Liver (tissue), 9 donors: ENCODE results near the gene FKRP. TPM values are rescaled to one million over a fixed set of nuclear protein-coding genes. Genes with fewer than 3 reads are reported as not detected.

Source experiments
- DNase-seq: peaks from one replicate; pipeline ENCODE4 v3.0.0-alpha.2; 2017; ENCODE audit warnings: low spot score
- H3K27ac ChIP-seq, 2 donors: one replicate each; pipeline ENCODE4 v1.7.0; 2013; ENCODE audit warnings: inconsistent platforms in 2 of 2, low read length in 2 of 2, control low read depth in 1 of 2, low read depth in 1 of 2, mild to moderate bottlenecking in 1 of 2
- H3K27me3 ChIP-seq, 4 donors: one replicate each; pipeline versions ENCODE4 v1.6.1 to v1.7.0; 2013; ENCODE audit warnings: low read length in 3 of 4, inconsistent platforms in 1 of 4, mild to moderate bottlenecking in 1 of 4, moderate library complexity in 1 of 4; ENCODE audit not compliant: control insufficient read depth in 4 of 4, insufficient read depth in 4 of 4
- H3K36me3 ChIP-seq, 4 donors: one replicate each; pipeline versions ENCODE4 v1.6.1 to v1.7.0; 2013; ENCODE audit warnings: low read length in 3 of 4, mild to moderate bottlenecking in 3 of 4, low read depth in 1 of 4, moderate library complexity in 1 of 4; ENCODE audit not compliant: control insufficient read depth in 4 of 4, insufficient read depth in 3 of 4
- H3K4me1 ChIP-seq, 4 donors: one replicate each; pipeline versions ENCODE4 v1.6.1 to v1.7.0; 2013; ENCODE audit warnings: low read length in 3 of 4, mild to moderate bottlenecking in 3 of 4, moderate library complexity in 1 of 4; ENCODE audit not compliant: control insufficient read depth in 4 of 4, insufficient read depth in 4 of 4
- H3K4me3 ChIP-seq, 3 donors: one replicate each; pipeline versions ENCODE4 v1.6.1 to v1.7.0; 2013; ENCODE audit warnings: low read length in 3 of 3, control low read depth in 1 of 3, low read depth in 1 of 3, mild to moderate bottlenecking in 1 of 3
- H3K9ac ChIP-seq, 2 donors: one replicate each; pipeline ENCODE4 v1.7.0; 2013; ENCODE audit warnings: low read length in 2 of 2, mild to moderate bottlenecking in 2 of 2, moderate library complexity in 2 of 2, control low read depth in 1 of 2, low read depth in 1 of 2
- H3K9me3 ChIP-seq, 4 donors: one replicate each; pipeline versions ENCODE4 v1.6.1 to v1.7.0; 2013; ENCODE audit warnings: low read length in 3 of 4; ENCODE audit not compliant: control insufficient read depth in 4 of 4
- FOXA1 ChIP-seq: IDR thresholded peaks from 2 replicates; pipeline ENCODE4 v1.6.1; 2016; ENCODE audit warnings: antibody characterized with exemption
- GABPA ChIP-seq, 2 donors: IDR thresholded peaks in 1 of 2; conservative IDR thresholded peaks in 1 of 2; 2 replicates each; pipeline ENCODE4 v1.6.1; 2016; ENCODE audit warnings: antibody characterized with exemption in 2 of 2, mild to moderate bottlenecking in 1 of 2, moderate library complexity in 1 of 2
- HNF4G ChIP-seq: IDR thresholded peaks from 2 replicates; pipeline ENCODE4 v1.6.1; 2016; ENCODE audit warnings: antibody characterized with exemption
- NR2F2 ChIP-seq: IDR thresholded peaks from 2 replicates; pipeline ENCODE4 v1.6.1; 2016; ENCODE audit warnings: antibody characterized with exemption
- RAD21 ChIP-seq, 2 donors: IDR thresholded peaks; 2 replicates each; pipeline ENCODE4 v1.6.1; 2016; ENCODE audit warnings: antibody characterized with exemption in 2 of 2, mild to moderate bottlenecking in 2 of 2
- RXRA ChIP-seq, 2 donors: IDR thresholded peaks; 2 replicates each; pipeline ENCODE4 v1.6.1; 2017 to 2018; ENCODE audit warnings: antibody characterized with exemption in 2 of 2, mild to moderate bottlenecking in 1 of 2
- SP1 ChIP-seq: IDR thresholded peaks from 2 replicates; pipeline ENCODE4 v1.6.1; 2018; ENCODE audit warnings: antibody characterized with exemption, mild to moderate bottlenecking
- TAF1 ChIP-seq: conservative IDR thresholded peaks from 2 replicates; pipeline ENCODE4 v1.6.1; 2016; ENCODE audit warnings: antibody characterized with exemption, mild to moderate bottlenecking
- YY1 ChIP-seq: IDR thresholded peaks from 2 replicates; pipeline ENCODE4 v1.6.1; 2016; ENCODE audit warnings: antibody characterized with exemption, mild to moderate bottlenecking
- WGBS: extraction: QIAGEN DNeasy Blood & Tissue Kit; methylation state at CpG from one replicate; pipeline ENCODE4 v1.1.7; 2013; 5-methylcytosine and 5-hydroxymethylcytosine counted together
- polyA plus RNA-seq, 2 donors: library from polyadenylated mRNA; stranded (reverse) in 1 of 2; unstranded in 1 of 2; fragments of 200-250 nt in 1 of 2; fragments of >200 nt in 1 of 2; fragmentation: Nextera tagmentation in 1 of 2; extraction: Ambion mirVana in 1 of 2; gene quantifications; one replicate each; pipeline versions ENCODE4 v1.2.1 to v1.2.3, GENCODE V29; 2013 to 2015
- total RNA-seq, 2 donors: library from RNA; depleted of rRNA; stranded (reverse); fragments of >200 nt; gene quantifications; one replicate each; pipeline ENCODE4 v1.2.3, GENCODE V29; 2014
- TF ChIP-seq, protein P1 (sequence below): IDR thresholded peaks from 2 replicates; pipeline ENCODE4 v1.6.1; 2016; ENCODE audit warnings: antibody characterized with exemption
- TF ChIP-seq, protein P2 (sequence below): IDR thresholded peaks from 2 replicates; pipeline ENCODE4 v1.6.1; 2016; ENCODE audit warnings: antibody characterized with exemption, mild to moderate bottlenecking
- TF ChIP-seq, protein P3 (sequence below): IDR thresholded peaks from 2 replicates; pipeline ENCODE4 v1.6.1; 2016; ENCODE audit warnings: antibody characterized with exemption
- donor health status: healthy.
- donor health status: healthy.
- donor health status: healthy.
- donor health status: healthy.
- donor health status: healthy.

The FKRP gene
- total and polyA plus RNA-seq, 4 donors = 2.5 to 11.1 (median 8.1) TPM

DNA sequence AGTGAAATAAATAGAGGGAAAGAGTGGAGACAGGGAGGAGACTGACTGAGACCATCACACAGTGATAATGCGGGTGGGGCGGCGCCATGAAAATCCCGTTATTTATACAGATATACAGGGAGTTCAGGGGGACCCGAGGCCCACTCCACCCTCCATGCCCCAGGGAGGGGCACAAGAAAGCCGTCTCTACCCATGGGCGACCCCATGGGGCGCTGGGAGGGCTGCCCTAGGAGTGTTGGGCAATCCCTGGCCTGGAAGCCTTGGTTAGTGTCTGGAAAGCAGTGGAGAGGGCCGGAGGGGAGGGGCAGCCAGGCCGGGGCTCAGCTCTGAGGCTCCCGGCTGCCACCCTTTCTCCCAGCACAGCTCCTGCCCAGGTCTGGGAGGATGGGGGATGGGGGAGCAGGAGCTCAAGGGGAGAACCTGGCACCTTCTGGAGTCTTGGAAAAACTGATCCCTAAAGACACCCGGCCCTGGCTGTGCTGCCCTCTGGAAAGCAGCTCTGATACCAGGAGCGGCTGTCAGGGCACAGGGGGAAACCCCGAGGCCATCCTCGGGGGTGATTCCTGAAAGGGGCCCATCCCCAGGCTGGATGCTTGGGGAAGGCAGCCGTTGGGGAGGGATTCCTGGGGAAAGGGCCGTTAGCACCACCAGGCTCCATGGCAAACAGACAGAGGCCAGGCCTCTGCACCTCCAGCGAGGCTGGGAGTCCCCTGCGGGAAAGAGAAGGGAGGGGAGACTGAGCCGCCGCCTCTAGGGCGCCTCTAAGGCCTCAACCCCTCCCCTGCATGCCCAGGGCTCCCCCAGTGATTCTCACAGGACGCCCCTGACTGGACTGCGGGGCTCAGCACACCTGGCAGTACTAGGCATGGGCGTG is 26.0 kb upstream of the FKRP start:
- 85% methylated on average over 25 of the region's 25 CpGs for WGBS
- peaks cover 0 to 25% (median 17%) of the 10 kb centered on the region in 4 donors for H3K4me1 ChIP-seq
- DNase-seq = no peak
- peaks cover 5 to 45% (median 17%) of the 10 kb centered on the region in 4 donors for H3K36me3 ChIP-seq
- no peak overlapping the region for H3K27ac ChIP-seq
- H3K27me3 ChIP-seq = no peaks in the 10 kb centered on the region
- H3K4me3 ChIP-seq = no peak overlapping the region
- H3K9me3 ChIP-seq = no peaks in the 10 kb centered on the region
- H3K9ac ChIP-seq = no peak overlapping the region
- TF ChIP-seq RXRA (IDR thresholded peaks at IDR 0.05) (no peak), NR2F2 (no peak), GABPA (IDR thresholded peaks at IDR 0.05 in 1 of 2, conservative IDR thresholded peaks at IDR 0.05 in 1 of 2) (no peak), SP1 (no peak), TAF1 (no peak), FOXA1 (no peak)
- TF ChIP-seq, protein P1, sequence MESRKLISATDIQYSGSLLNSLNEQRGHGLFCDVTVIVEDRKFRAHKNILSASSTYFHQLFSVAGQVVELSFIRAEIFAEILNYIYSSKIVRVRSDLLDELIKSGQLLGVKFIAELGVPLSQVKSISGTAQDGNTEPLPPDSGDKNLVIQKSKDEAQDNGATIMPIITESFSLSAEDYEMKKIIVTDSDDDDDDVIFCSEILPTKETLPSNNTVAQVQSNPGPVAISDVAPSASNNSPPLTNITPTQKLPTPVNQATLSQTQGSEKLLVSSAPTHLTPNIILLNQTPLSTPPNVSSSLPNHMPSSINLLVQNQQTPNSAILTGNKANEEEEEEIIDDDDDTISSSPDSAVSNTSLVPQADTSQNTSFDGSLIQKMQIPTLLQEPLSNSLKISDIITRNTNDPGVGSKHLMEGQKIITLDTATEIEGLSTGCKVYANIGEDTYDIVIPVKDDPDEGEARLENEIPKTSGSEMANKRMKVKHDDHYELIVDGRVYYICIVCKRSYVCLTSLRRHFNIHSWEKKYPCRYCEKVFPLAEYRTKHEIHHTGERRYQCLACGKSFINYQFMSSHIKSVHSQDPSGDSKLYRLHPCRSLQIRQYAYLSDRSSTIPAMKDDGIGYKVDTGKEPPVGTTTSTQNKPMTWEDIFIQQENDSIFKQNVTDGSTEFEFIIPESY = no peak
- TF ChIP-seq, protein P2, sequence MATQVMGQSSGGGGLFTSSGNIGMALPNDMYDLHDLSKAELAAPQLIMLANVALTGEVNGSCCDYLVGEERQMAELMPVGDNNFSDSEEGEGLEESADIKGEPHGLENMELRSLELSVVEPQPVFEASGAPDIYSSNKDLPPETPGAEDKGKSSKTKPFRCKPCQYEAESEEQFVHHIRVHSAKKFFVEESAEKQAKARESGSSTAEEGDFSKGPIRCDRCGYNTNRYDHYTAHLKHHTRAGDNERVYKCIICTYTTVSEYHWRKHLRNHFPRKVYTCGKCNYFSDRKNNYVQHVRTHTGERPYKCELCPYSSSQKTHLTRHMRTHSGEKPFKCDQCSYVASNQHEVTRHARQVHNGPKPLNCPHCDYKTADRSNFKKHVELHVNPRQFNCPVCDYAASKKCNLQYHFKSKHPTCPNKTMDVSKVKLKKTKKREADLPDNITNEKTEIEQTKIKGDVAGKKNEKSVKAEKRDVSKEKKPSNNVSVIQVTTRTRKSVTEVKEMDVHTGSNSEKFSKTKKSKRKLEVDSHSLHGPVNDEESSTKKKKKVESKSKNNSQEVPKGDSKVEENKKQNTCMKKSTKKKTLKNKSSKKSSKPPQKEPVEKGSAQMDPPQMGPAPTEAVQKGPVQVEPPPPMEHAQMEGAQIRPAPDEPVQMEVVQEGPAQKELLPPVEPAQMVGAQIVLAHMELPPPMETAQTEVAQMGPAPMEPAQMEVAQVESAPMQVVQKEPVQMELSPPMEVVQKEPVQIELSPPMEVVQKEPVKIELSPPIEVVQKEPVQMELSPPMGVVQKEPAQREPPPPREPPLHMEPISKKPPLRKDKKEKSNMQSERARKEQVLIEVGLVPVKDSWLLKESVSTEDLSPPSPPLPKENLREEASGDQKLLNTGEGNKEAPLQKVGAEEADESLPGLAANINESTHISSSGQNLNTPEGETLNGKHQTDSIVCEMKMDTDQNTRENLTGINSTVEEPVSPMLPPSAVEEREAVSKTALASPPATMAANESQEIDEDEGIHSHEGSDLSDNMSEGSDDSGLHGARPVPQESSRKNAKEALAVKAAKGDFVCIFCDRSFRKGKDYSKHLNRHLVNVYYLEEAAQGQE = no peak
- TF ChIP-seq, protein P3, sequence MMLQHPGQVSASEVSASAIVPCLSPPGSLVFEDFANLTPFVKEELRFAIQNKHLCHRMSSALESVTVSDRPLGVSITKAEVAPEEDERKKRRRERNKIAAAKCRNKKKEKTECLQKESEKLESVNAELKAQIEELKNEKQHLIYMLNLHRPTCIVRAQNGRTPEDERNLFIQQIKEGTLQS = no peak

DNA sequence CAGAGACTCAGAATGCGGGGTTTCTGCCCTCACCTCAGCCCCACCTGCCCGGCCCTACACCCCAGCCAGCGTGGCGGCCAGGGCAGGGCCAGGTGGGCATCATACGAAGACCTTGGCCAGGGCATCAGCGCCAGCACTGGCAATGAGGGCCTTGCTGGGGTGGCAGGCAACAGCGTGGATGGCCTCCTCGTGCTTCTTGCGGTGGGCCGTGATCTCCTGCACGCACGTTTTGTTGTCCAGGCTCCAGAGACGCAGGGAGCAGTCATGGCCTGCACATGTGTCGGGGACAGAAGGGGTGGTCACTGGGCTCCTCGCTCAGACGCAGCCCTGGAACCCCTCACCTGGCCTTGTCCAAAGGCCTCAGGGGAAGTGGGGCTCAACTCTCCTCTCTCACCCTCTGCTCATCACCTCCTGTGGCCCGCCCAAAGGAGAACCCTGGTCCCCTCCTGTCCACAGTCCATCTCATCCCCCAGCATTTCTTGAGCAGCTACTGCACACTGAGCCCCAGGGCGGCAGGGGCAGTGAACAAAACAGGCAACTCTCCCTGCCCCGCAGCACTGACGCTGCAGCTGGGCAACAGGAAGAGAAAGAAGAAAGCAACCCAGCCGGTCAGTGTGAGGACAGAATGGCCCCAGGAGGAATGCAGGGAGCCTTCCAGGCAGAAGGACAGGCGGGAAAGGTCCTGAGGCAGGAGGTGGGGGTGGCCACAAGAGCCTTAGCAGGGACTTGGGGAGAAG is 25.2 kb upstream of the FKRP start:
- no peaks in the 10 kb centered on the region for H3K9me3 ChIP-seq
- peaks cover 0 to 20% (median 9%) of the 10 kb centered on the region in 4 donors for H3K4me1 ChIP-seq
- DNase-seq = no peak
- TF ChIP-seq, protein P2 = no peak
- no peak for TF ChIP-seq RAD21 (IDR thresholded peaks at IDR 0.05)
- TF ChIP-seq HNF4G = no peak
- TF ChIP-seq YY1 = no peak
- H3K9ac ChIP-seq = no peak overlapping the region
- H3K36me3 ChIP-seq = peaks cover 7 to 49% (median 21%) of the 10 kb centered on the region in 4 donors
- no peaks in the 10 kb centered on the region for H3K27me3 ChIP-seq
- 94% methylated on average over 22 of the region's 22 CpGs for WGBS
- no peak overlapping the region for H3K27ac ChIP-seq
- H3K4me3 ChIP-seq = no peak overlapping the region
